ENCODE results near the gene ID2. TPM values are rescaled to one million over a fixed set of nuclear protein-coding genes. Genes with fewer than 3 reads are reported as not detected.

The ID2 gene
- polyA plus RNA-seq, 3 donors: 282 to 2,821 (median 295) TPM

DNA sequence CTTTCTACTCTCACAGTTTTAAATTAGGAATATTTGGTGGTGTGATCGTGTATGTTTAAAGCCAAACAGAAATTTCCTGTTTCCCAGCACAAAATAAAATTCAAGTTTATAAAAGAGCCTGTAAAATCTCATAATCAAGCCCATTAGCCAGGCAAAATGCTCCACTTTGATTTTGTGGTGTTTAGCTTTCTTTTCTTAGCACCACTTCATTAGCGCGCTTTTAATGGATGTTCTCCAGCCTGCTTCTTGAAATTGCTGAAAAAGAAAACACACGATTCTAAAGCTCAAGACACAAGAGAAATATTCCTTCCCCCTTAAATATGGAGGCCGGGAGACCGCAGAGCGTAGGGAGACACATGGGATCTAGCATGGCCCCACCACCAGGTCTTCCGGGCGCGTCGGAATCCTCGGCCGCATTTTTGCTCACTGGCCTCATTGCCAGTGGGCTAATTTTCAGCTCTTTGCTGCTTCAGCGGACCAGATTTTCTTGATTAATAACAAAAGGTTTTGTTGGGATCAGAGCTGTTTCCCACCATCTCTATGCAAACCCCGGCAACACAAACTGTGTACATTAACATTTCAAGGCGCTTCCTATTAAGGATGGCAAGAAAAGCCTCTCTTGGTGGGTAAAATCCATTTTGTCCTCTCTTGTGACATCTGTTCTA, 40.4 kb upstream of the ID2 start:
- H4K20me1 ChIP-seq (ENCODE audit: insufficient read depth, low read length): no peaks in the 10 kb centered on the region
- H3K9ac ChIP-seq (ENCODE audit: insufficient read depth, low read length, poor library complexity, severe bottlenecking): no peak overlapping the region
- no peaks in the 10 kb centered on the region for H3K27me3 ChIP-seq (ENCODE audit: control insufficient read depth in 2 of 2, insufficient read depth in 2 of 2, low read length in 2 of 2)
- H3K27me3 Mint-ChIP-seq (ENCODE audit: low read depth in 3 of 3): peaks cover 1 to 9% (median 5%) of the 10 kb centered on the region in 3 donors
- H3K36me3 ChIP-seq (replicated peaks in 1 of 2; ENCODE audit: control insufficient read depth in 1 of 2, insufficient read depth in 2 of 2, low read length in 2 of 2): no peaks in the 10 kb centered on the region
- no peak overlapping the region for H3K27ac ChIP-seq (ENCODE audit: low read depth in 1 of 2, low read length in 2 of 2)
- no peak overlapping the region for H2AFZ ChIP-seq (ENCODE audit: insufficient read depth, low read depth, low read length, poor library complexity, severe bottlenecking)
- TF ChIP-seq, protein P1, sequence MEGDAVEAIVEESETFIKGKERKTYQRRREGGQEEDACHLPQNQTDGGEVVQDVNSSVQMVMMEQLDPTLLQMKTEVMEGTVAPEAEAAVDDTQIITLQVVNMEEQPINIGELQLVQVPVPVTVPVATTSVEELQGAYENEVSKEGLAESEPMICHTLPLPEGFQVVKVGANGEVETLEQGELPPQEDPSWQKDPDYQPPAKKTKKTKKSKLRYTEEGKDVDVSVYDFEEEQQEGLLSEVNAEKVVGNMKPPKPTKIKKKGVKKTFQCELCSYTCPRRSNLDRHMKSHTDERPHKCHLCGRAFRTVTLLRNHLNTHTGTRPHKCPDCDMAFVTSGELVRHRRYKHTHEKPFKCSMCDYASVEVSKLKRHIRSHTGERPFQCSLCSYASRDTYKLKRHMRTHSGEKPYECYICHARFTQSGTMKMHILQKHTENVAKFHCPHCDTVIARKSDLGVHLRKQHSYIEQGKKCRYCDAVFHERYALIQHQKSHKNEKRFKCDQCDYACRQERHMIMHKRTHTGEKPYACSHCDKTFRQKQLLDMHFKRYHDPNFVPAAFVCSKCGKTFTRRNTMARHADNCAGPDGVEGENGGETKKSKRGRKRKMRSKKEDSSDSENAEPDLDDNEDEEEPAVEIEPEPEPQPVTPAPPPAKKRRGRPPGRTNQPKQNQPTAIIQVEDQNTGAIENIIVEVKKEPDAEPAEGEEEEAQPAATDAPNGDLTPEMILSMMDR (IDR thresholded peaks at IDR 0.05): no peak
- no peak overlapping the region for H3K4me3 Mint-ChIP-seq
- peaks cover 0 to 2% of the 10 kb centered on the region in 2 donors for H3K9me3 ChIP-seq (replicated peaks in 1 of 2; ENCODE audit: control insufficient read depth in 1 of 2, insufficient read depth in 1 of 2, low read length in 2 of 2)
- H3K4me2 ChIP-seq (replicated peaks; ENCODE audit: extremely low read depth, low read length, poor library complexity, severe bottlenecking): no peak overlapping the region
- peaks cover 0 to 2% (median 0%) of the 10 kb centered on the region in 7 donors for H3K9me3 Mint-ChIP-seq
- H3K4me3 ChIP-seq (replicated peaks in 1 of 3; ENCODE audit: low read depth in 2 of 3, low read length in 3 of 3): no peak overlapping the region
- DNase-seq: no peak
- no peak overlapping the region for H3K27ac Mint-ChIP-seq
- WGBS (ENCODE audit: insufficient coverage): 97% methylated on average over 11 of the region's 16 CpGs
- H3K4me1 Mint-ChIP-seq: peaks cover 42% of the 10 kb centered on the region
- no peaks in the 10 kb centered on the region for H3K36me3 Mint-ChIP-seq
- intact Hi-C loops (cut with micrococcal nuclease): loop anchor here in 1 of 2 donors (5.0 kb wide), 1 partner anchor 36 kb away; no protein-coding TSS in a partner anchor
- H3K79me2 ChIP-seq (ENCODE audit: insufficient read depth, low read length): no peaks in the 10 kb centered on the region
- peaks cover 38 to 40% of the 10 kb centered on the region in 2 donors for H3K4me1 ChIP-seq (ENCODE audit: control insufficient read depth in 1 of 2, insufficient read depth in 2 of 2, low read length in 2 of 2)

DNA sequence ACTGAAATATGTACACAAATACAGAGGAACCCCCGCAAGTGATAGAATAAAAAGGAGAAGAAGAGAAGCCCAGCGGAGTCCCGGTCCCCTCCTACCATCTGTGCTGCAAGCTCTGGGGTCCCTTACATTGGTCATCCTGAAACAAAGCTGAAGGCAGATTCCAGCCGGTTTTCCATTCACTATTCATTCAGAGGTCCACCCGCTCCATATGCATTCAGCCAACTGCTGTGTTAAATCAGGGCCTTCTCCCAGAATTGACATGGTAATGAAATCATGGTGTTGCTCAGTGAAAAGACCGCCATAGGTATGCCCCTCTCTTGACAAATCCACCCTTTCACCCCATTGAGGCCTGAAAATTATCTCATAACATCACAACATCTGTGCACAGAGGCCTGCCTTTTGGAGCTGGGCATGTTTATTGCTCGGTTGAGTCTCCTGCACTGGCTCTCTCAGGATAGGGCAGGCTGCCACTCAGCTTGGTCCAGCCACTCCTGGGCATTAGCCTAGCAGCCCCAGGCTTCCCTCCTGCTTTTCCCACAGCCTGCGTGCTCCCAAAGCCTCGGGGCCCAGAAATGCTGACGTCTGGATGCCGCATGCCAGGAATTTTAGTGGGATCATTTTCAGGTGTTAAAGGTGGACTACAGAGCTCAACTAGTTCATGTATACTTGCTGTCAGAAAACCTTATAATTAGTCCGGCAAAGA, 39.3 kb upstream of the ID2 start:
- Mint-ChIP-seq H3K9me3 (peaks cover 2 to 6% (median 3%) of the 10 kb centered on the region in 7 donors), H3K27ac (peak overlapping the region in 4 of 7 donors; percentile 8 to 63 (median 30)), H3K36me3 (no peaks in the 10 kb centered on the region), H3K4me1 (peaks cover 42% of the 10 kb centered on the region), H3K4me3 (no peak overlapping the region), H3K27me3 (ENCODE audit: low read depth in 3 of 3) (peaks cover 1 to 8% (median 1%) of the 10 kb centered on the region in 3 donors)
- H3K4me2 ChIP-seq (replicated peaks; ENCODE audit: extremely low read depth, low read length, poor library complexity, severe bottlenecking): no peak overlapping the region
- no peaks in the 10 kb centered on the region for H4K20me1 ChIP-seq (ENCODE audit: insufficient read depth, low read length)
- H3K9me3 ChIP-seq (replicated peaks in 1 of 2; ENCODE audit: control insufficient read depth in 1 of 2, insufficient read depth in 1 of 2, low read length in 2 of 2): peaks cover 0 to 13% of the 10 kb centered on the region in 2 donors
- H3K4me3 ChIP-seq (replicated peaks in 1 of 3; ENCODE audit: low read depth in 2 of 3, low read length in 3 of 3): no peak overlapping the region
- intact Hi-C loops (cut with micrococcal nuclease): loop anchor here in 1 of 2 donors (5.0 kb wide), 1 partner anchor 35 kb away; no protein-coding TSS in a partner anchor
- no peak for DNase-seq
- peaks cover 38 to 46% of the 10 kb centered on the region in 2 donors for H3K4me1 ChIP-seq (ENCODE audit: control insufficient read depth in 1 of 2, insufficient read depth in 2 of 2, low read length in 2 of 2)
- H3K27me3 ChIP-seq (ENCODE audit: control insufficient read depth in 2 of 2, insufficient read depth in 2 of 2, low read length in 2 of 2): no peaks in the 10 kb centered on the region
- H3K9ac ChIP-seq (ENCODE audit: insufficient read depth, low read length, poor library complexity, severe bottlenecking): no peak overlapping the region
- H3K27ac ChIP-seq (ENCODE audit: low read depth in 1 of 2, low read length in 2 of 2): no peak overlapping the region
- H3K79me2 ChIP-seq (ENCODE audit: insufficient read depth, low read length): no peaks in the 10 kb centered on the region
- 68% methylated on average over 7 of the region's 12 CpGs for WGBS (ENCODE audit: insufficient coverage)
- no peak overlapping the region for H2AFZ ChIP-seq (ENCODE audit: insufficient read depth, low read depth, low read length, poor library complexity, severe bottlenecking)
- TF ChIP-seq, protein P1 (IDR thresholded peaks at IDR 0.05): no peak
- H3K36me3 ChIP-seq (replicated peaks in 1 of 2; ENCODE audit: control insufficient read depth in 1 of 2, insufficient read depth in 2 of 2, low read length in 2 of 2): no peaks in the 10 kb centered on the region

Data from CD14-positive monocyte (primary cell).